SJCRH30 (cell line): Measurements from ENCODE around the gene RABGAP1L. TPM values are rescaled to one million over a fixed set of nuclear protein-coding genes. Genes with fewer than 3 reads are reported as not detected.
A peak's percentile ranks its signal among the peaks of the same experiment; 100 is the strongest.

Source experiments
- DNase-seq, 2 experiments: peaks; one replicate each; pipeline ENCODE4 v3.0.0-alpha.2; 2015 to 2020
- H3K27ac ChIP-seq: fragments of 250-450 bp; sonication (Bioruptor Pico); 2 replicates; pipeline ENCODE4 v1.5.1; 2020; ENCODE audit warnings: mild to moderate bottlenecking, moderate library complexity
- H3K27me3 ChIP-seq: fragments of 250-450 bp; sonication (Bioruptor Pico); 2 replicates; pipeline ENCODE4 v1.5.1; 2020; ENCODE audit warnings: mild to moderate bottlenecking, moderate library complexity
- H3K36me3 ChIP-seq: fragments of 250-450 bp; sonication (Bioruptor Pico); 2 replicates; pipeline ENCODE4 v1.5.1; 2020; ENCODE audit warnings: mild to moderate bottlenecking, moderate library complexity
- H3K4me1 ChIP-seq: fragments of 250-450 bp; sonication (Bioruptor Pico); 2 replicates; pipeline ENCODE4 v1.5.1; 2020; ENCODE audit warnings: mild to moderate bottlenecking, moderate library complexity
- H3K4me3 ChIP-seq: fragments of 250-450 bp; sonication (Bioruptor Pico); 2 replicates; pipeline ENCODE4 v1.5.1; 2020; ENCODE audit warnings: mild to moderate bottlenecking, moderate library complexity
- H3K9me3 ChIP-seq: fragments of 250-450 bp; sonication (Bioruptor Pico); replicated peaks from 2 replicates; pipeline ENCODE4 v1.5.1; 2020; ENCODE audit warnings: mild to moderate bottlenecking, moderate library complexity
- total RNA-seq: library from RNA; depleted of rRNA; stranded (reverse); fragments of >200 nt; shearing (Covaris generic); gene quantifications from 2 replicates; pipeline ENCODE4 v1.2.3, GENCODE V29; 2014

Gene RABGAP1L
- total RNA-seq, 1 experiment from 2014 or later: 22.6 TPM

GRCh38 chr1:174200746-174201145, 41.4 kb downstream of the RABGAP1L start:
- no peaks in the 10 kb centered on the region for H3K27me3 ChIP-seq
- H3K4me3 ChIP-seq: no peak overlapping the region
- H3K9me3 ChIP-seq: peaks cover 2% of the 10 kb centered on the region; the same call in 1 of the 2 replicates
- no peaks in the 10 kb centered on the region for H3K36me3 ChIP-seq
- H3K27ac ChIP-seq: no peak overlapping the region
- DNase-seq: no peak
- no peaks in the 10 kb centered on the region for H3K4me1 ChIP-seq

- no peaks in the 10 kb centered on the region for H3K4me1 ChIP-seq
- no peak overlapping the region for H3K4me3 ChIP-seq
- no peak for DNase-seq
- H3K27me3 ChIP-seq: no peaks in the 10 kb centered on the region
- no peaks in the 10 kb centered on the region for H3K36me3 ChIP-seq
- no peak overlapping the region for H3K27ac ChIP-seq
- peaks cover 2% of the 10 kb centered on the region; the same call in 1 of the 2 replicates for H3K9me3 ChIP-seq
Measured at GRCh38 chr1:174204697-174205308, 45.5 kb downstream of the RABGAP1L start.

GRCh38 chr1:174206148-174206836, 47.0 kb downstream of the RABGAP1L start:
- Histone ChIP-seq H3K4me3 (no peak overlapping the region), H3K27ac (no peak overlapping the region), H3K4me1 (no peaks in the 10 kb centered on the region), H3K9me3 (peaks cover 2% of the 10 kb centered on the region; the same call in 1 of the 2 replicates), H3K36me3 (no peaks in the 10 kb centered on the region), H3K27me3 (no peaks in the 10 kb centered on the region)
- no peak for DNase-seq

- Histone ChIP-seq H3K27me3 (no peaks in the 10 kb centered on the region), H3K27ac (no peak overlapping the region), H3K9me3 (0 out of 2 replicates have a peak, but pooled peaks cover 2% of the 10 kb centered on the region), H3K4me1 (no peaks in the 10 kb centered on the region), H3K4me3 (no peak overlapping the region), H3K36me3 (no peaks in the 10 kb centered on the region)
- DNase-seq: no peak
Measured at GRCh38 chr1:174209347-174210187, 50.2 kb downstream of the RABGAP1L start.

GRCh38 chr1:174211486-174211885, 52.2 kb downstream of the RABGAP1L start:
- DNase-seq: no peak
- Histone ChIP-seq H3K4me1 (no peaks in the 10 kb centered on the region), H3K27me3 (no peaks in the 10 kb centered on the region), H3K27ac (no peak overlapping the region), H3K9me3 (no peaks in the 10 kb centered on the region), H3K36me3 (no peaks in the 10 kb centered on the region), H3K4me3 (no peak overlapping the region)

GRCh38 chr1:174215766-174216165, 56.4 kb downstream of the RABGAP1L start:
- H3K27ac ChIP-seq: no peak overlapping the region
- no peaks in the 10 kb centered on the region for H3K27me3 ChIP-seq
- no peak for DNase-seq
- H3K4me3 ChIP-seq: no peak overlapping the region
- no peaks in the 10 kb centered on the region for H3K9me3 ChIP-seq
- no peaks in the 10 kb centered on the region for H3K36me3 ChIP-seq
- no peaks in the 10 kb centered on the region for H3K4me1 ChIP-seq

- peak in 1 of 2 experiments; percentile 1 for DNase-seq
- no peak overlapping the region for H3K4me3 ChIP-seq
- no peaks in the 10 kb centered on the region for H3K36me3 ChIP-seq
- no peaks in the 10 kb centered on the region for H3K27me3 ChIP-seq
- no peaks in the 10 kb centered on the region for H3K4me1 ChIP-seq
- H3K9me3 ChIP-seq: no peaks in the 10 kb centered on the region
- no peak overlapping the region for H3K27ac ChIP-seq
Measured at GRCh38 chr1:174217248-174217647, 57.9 kb downstream of the RABGAP1L start.

GRCh38 chr1:174217787-174218574, 58.7 kb downstream of the RABGAP1L start:
- H3K4me1 ChIP-seq: no peaks in the 10 kb centered on the region
- no peak overlapping the region for H3K4me3 ChIP-seq
- no peaks in the 10 kb centered on the region for H3K27me3 ChIP-seq
- no peaks in the 10 kb centered on the region for H3K9me3 ChIP-seq
- DNase-seq: peak in 1 of 2 experiments; percentile 55
- H3K36me3 ChIP-seq: no peaks in the 10 kb centered on the region
- H3K27ac ChIP-seq: no peak overlapping the region

- Histone ChIP-seq H3K9me3 (no peaks in the 10 kb centered on the region), H3K27me3 (no peaks in the 10 kb centered on the region), H3K27ac (no peak overlapping the region), H3K4me1 (no peaks in the 10 kb centered on the region), H3K36me3 (no peaks in the 10 kb centered on the region), H3K4me3 (no peak overlapping the region)
- DNase-seq: no peak
Measured at GRCh38 chr1:174218983-174219382, 59.7 kb downstream of the RABGAP1L start.

- no peaks in the 10 kb centered on the region for H3K4me1 ChIP-seq
- no peaks in the 10 kb centered on the region for H3K27me3 ChIP-seq
- H3K36me3 ChIP-seq: no peaks in the 10 kb centered on the region
- DNase-seq: no peak
- no peak overlapping the region for H3K4me3 ChIP-seq
- H3K27ac ChIP-seq: no peak overlapping the region
- H3K9me3 ChIP-seq: no peaks in the 10 kb centered on the region
Measured at GRCh38 chr1:174219606-174220370, 60.5 kb downstream of the RABGAP1L start.

GRCh38 chr1:174221681-174222080, 62.4 kb downstream of the RABGAP1L start:
- Histone ChIP-seq H3K4me1 (no peaks in the 10 kb centered on the region), H3K27ac (no peak overlapping the region), H3K9me3 (no peaks in the 10 kb centered on the region), H3K4me3 (no peak overlapping the region), H3K36me3 (no peaks in the 10 kb centered on the region), H3K27me3 (no peaks in the 10 kb centered on the region)
- no peak for DNase-seq

- no peak for DNase-seq
- H3K4me1 ChIP-seq: no peaks in the 10 kb centered on the region
- H3K9me3 ChIP-seq: no peaks in the 10 kb centered on the region
- H3K36me3 ChIP-seq: no peaks in the 10 kb centered on the region
- H3K4me3 ChIP-seq: no peak overlapping the region
- H3K27ac ChIP-seq: no peak overlapping the region
- H3K27me3 ChIP-seq: no peaks in the 10 kb centered on the region
Measured at GRCh38 chr1:174222166-174222949, 63.0 kb downstream of the RABGAP1L start.

- H3K27me3 ChIP-seq: no peaks in the 10 kb centered on the region
- no peak overlapping the region for H3K4me3 ChIP-seq
- H3K4me1 ChIP-seq: no peaks in the 10 kb centered on the region
- H3K36me3 ChIP-seq: no peaks in the 10 kb centered on the region
- no peak overlapping the region for H3K27ac ChIP-seq
- DNase-seq: no peak
- no peaks in the 10 kb centered on the region for H3K9me3 ChIP-seq
Measured at GRCh38 chr1:174224641-174225040, 65.3 kb downstream of the RABGAP1L start.
